ENCODE results near the gene CCBE1. TPM values are rescaled to one million over a fixed set of nuclear protein-coding genes. Genes with fewer than 3 reads are reported as not detected.

CCBE1 gene
- total RNA-seq, 1 experiment from 2014 or later, result not detected

Other genes with a start within 250 kb of the CCBE1 start
- 2.7 and 8.5 TPM in 2 replicates for gene PMAIP1, start 202.6 kb upstream of the CCBE1 start, total RNA-seq (2014; rRNA removed; shearing (Covaris generic); ENCODE audit: low replicate concordance)